Hepatocyte (in vitro differentiated cells): Measurements from ENCODE around the gene TIRAP. TPM values are rescaled to one million over a fixed set of nuclear protein-coding genes. Genes with fewer than 3 reads are reported as not detected.

Experiments
- polyA plus RNA-seq: library from polyadenylated mRNA; unstranded; fragments of >200 nt; fragmentation: Nextera tagmentation; extraction: Ambion mirVana; gene quantifications from 2 replicates; pipeline ENCODE4 v1.2.1, GENCODE V29; 2016
- small RNA-seq: library from RNA; depleted of rRNA; stranded (forward); fragments of <200 nt; gene quantifications from one replicate; pipeline ENCODE3, GENCODE V24; 2014
- total RNA-seq: library from RNA; depleted of rRNA; stranded (reverse); fragments of >200 nt; gene quantifications from 2 replicates; pipeline ENCODE4 v1.2.3, GENCODE V29; 2014

TIRAP gene
- total and polyA plus RNA-seq, 2 experiments from 2014 or later = 5.3 to 6.4 TPM

Small RNA genes lying within 50 kb of the gene (small RNA-seq; reads per million reads assigned to genes)
- gene RN7SL351P = not detected

Other genes with a start within 250 kb of the TIRAP start
- 38.0 and 41.9 TPM in 2 replicates for gene CDON, start 220.2 kb upstream of the TIRAP start, total RNA-seq
- gene CDON, start 220.2 kb upstream of the TIRAP start, polyA plus RNA-seq = 17.5 and 25.0 TPM in 2 replicates
- gene RPUSD4, start 71.4 kb upstream of the TIRAP start, total RNA-seq = 24.0 and 26.4 TPM in 2 replicates
- gene RPUSD4, start 71.4 kb upstream of the TIRAP start, polyA plus RNA-seq = 13.3 and 16.5 TPM in 2 replicates
- 26.5 and 29.6 TPM in 2 replicates for gene FAM118B, start 71.3 kb upstream of the TIRAP start, total RNA-seq
- 22.1 and 35.2 TPM in 2 replicates for gene FAM118B, start 71.3 kb upstream of the TIRAP start, polyA plus RNA-seq
- gene SRPRA, start 14.2 kb upstream of the TIRAP start, total RNA-seq = 85.7 and 86.2 TPM in 2 replicates
- 80.4 and 83.4 TPM in 2 replicates for gene SRPRA, start 14.2 kb upstream of the TIRAP start, polyA plus RNA-seq
- gene FOXRED1, start 13.9 kb upstream of the TIRAP start, total RNA-seq = 33.1 and 46.1 TPM in 2 replicates
- gene FOXRED1, start 13.9 kb upstream of the TIRAP start, polyA plus RNA-seq = 28.8 and 37.4 TPM in 2 replicates
- gene DCPS, start 21.0 kb downstream of the TIRAP start, total RNA-seq = 6.5 and 6.9 TPM in 2 replicates
- 16.8 and 25.6 TPM in 2 replicates for gene DCPS, start 21.0 kb downstream of the TIRAP start, polyA plus RNA-seq
- gene ST3GAL4, start 72.6 kb downstream of the TIRAP start, total RNA-seq = 25.2 and 31.5 TPM in 2 replicates
- 31.0 and 33.5 TPM in 2 replicates for gene ST3GAL4, start 72.6 kb downstream of the TIRAP start, polyA plus RNA-seq